Measurements from ENCODE around the gene NPRL2. TPM values are rescaled to one million over a fixed set of nuclear protein-coding genes. Genes with fewer than 3 reads are reported as not detected.

The NPRL2 gene
- total RNA-seq, 3 donors from 2014 or later (not counting 1 experiment from before 2014, with no cell fraction given), result 78.9 to 87.6 (median 80.9) TPM

DNA sequence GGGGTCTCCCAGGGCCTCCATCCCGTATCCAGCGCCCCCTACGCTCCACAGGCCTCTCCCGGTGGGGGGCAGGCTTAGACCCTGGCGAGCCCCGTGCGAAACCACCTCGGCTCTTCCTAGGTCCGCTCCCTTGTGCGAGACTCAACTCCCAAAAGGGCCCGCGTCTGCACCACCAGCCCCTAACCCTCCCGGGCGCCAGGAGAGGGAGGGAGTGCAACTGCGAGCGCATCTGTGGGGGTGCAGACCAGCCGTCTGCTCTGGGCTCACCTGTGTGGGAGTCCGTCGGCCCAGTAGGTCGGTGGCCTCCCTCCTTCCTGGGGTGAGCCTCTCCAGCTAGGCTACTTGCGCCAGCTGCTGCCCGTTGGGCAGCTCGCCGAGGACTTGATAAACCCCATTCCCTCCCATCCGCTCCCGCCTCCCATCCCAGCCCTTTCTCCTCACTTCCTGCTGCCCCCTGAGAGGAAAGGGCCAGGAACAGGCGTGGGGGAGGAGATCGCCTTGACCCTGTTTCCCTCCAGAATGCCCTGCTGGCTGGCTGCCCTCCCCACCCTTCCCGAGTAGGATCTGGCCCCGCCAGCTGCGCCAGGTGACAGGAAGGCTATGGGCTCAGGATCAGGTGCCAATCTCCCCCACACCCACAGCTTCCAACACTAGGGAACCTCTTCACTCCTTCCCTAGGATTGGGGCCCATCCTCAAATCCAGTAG is 28.0 kb downstream of the NPRL2 start, which contains the start of gene HYAL2:
HYAL2 (minus strand) TSS at position 360 of the 706 bp plus-strand sequence. CDS start 2,256 bp downstream, outside the sequence.
- TF ChIP-seq, protein P1, sequence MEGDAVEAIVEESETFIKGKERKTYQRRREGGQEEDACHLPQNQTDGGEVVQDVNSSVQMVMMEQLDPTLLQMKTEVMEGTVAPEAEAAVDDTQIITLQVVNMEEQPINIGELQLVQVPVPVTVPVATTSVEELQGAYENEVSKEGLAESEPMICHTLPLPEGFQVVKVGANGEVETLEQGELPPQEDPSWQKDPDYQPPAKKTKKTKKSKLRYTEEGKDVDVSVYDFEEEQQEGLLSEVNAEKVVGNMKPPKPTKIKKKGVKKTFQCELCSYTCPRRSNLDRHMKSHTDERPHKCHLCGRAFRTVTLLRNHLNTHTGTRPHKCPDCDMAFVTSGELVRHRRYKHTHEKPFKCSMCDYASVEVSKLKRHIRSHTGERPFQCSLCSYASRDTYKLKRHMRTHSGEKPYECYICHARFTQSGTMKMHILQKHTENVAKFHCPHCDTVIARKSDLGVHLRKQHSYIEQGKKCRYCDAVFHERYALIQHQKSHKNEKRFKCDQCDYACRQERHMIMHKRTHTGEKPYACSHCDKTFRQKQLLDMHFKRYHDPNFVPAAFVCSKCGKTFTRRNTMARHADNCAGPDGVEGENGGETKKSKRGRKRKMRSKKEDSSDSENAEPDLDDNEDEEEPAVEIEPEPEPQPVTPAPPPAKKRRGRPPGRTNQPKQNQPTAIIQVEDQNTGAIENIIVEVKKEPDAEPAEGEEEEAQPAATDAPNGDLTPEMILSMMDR (IDR thresholded peaks at IDR 0.05), result no peak
- Mint-ChIP-seq H3K27me3 (ENCODE audit: low read depth in 2 of 2) (no peaks in the 10 kb centered on the region), H3K4me3 (peak within 1 kb of the TSS; percentile 85), H3K27ac (peak within 1 kb of the TSS; percentile 74 to 87), H3K36me3 (no peaks in the 10 kb centered on the region), H3K4me1 (peaks cover 12 to 49% of the 10 kb centered on the region in 2 donors), H3K9me3 (no peaks in the 10 kb centered on the region)
- no peaks in the 10 kb centered on the region for H3K27me3 ChIP-seq (ENCODE audit: control insufficient read depth, insufficient read depth, low read length)
- peak within 1 kb of the TSS; percentile 91 for H3K27ac ChIP-seq (ENCODE audit: low read length)
- no peak for DNase-seq
- no peaks in the 10 kb centered on the region for H3K9me3 ChIP-seq (ENCODE audit: control insufficient read depth, insufficient read depth, low read length)
- peak within 1 kb of the TSS; percentile 66 for H3K4me3 ChIP-seq (ENCODE audit: low read length)
- WGBS (ENCODE audit: insufficient coverage), result 81% methylated on average over 31 of the region's 31 CpGs
- peaks cover 8% of the 10 kb centered on the region for H3K36me3 ChIP-seq (ENCODE audit: control insufficient read depth, insufficient read depth, low read length)
- intact Hi-C loops (cut with micrococcal nuclease), result no loop called here
- no peak for ATAC-seq
- peaks cover 61% of the 10 kb centered on the region for H3K4me1 ChIP-seq (ENCODE audit: control insufficient read depth, insufficient read depth, low read length)

DNA sequence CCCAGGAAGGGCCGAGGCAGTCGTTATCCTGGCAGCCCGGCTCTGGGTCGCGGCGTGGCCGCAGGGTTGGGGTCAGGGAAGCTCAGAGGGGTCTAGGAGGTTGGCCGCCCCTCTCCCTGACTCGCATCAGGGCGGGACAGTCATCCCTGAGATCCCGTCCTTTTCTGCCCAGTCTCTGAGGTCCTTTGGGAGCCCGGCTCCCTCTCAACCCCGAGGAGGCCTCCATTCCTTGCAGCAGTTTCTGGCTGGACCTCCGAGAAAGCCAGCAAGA is 28.5 kb downstream of the NPRL2 start:
- TF ChIP-seq, protein P1 (IDR thresholded peaks at IDR 0.05), result peak; percentile 0
- peaks cover 8% of the 10 kb centered on the region for H3K36me3 ChIP-seq (ENCODE audit: control insufficient read depth, insufficient read depth, low read length)
- DNase-seq (no peak), ATAC-seq (no peak)
- H3K36me3 Mint-ChIP-seq, result no peaks in the 10 kb centered on the region
- intact Hi-C loops (cut with micrococcal nuclease), result no loop called here
- no peaks in the 10 kb centered on the region for H3K27me3 ChIP-seq (ENCODE audit: control insufficient read depth, insufficient read depth, low read length)
- H3K4me1 Mint-ChIP-seq, result peaks cover 12 to 45% of the 10 kb centered on the region in 2 donors
- H3K27me3 Mint-ChIP-seq (ENCODE audit: low read depth in 2 of 2), result no peaks in the 10 kb centered on the region
- peaks cover 61% of the 10 kb centered on the region for H3K4me1 ChIP-seq (ENCODE audit: control insufficient read depth, insufficient read depth, low read length)
- H3K9me3 ChIP-seq (ENCODE audit: control insufficient read depth, insufficient read depth, low read length), result no peaks in the 10 kb centered on the region
- WGBS (ENCODE audit: insufficient coverage), result 64% methylated on average over 14 of the region's 14 CpGs
- H3K4me3 ChIP-seq (ENCODE audit: low read length), result peak overlapping the region; percentile 66
- H3K9me3 Mint-ChIP-seq, result no peaks in the 10 kb centered on the region
- peak overlapping the region; percentile 31 for H3K4me3 Mint-ChIP-seq
- H3K27ac Mint-ChIP-seq, result no peak overlapping the region
- H3K27ac ChIP-seq (ENCODE audit: low read length), result peak overlapping the region; percentile 91

DNA sequence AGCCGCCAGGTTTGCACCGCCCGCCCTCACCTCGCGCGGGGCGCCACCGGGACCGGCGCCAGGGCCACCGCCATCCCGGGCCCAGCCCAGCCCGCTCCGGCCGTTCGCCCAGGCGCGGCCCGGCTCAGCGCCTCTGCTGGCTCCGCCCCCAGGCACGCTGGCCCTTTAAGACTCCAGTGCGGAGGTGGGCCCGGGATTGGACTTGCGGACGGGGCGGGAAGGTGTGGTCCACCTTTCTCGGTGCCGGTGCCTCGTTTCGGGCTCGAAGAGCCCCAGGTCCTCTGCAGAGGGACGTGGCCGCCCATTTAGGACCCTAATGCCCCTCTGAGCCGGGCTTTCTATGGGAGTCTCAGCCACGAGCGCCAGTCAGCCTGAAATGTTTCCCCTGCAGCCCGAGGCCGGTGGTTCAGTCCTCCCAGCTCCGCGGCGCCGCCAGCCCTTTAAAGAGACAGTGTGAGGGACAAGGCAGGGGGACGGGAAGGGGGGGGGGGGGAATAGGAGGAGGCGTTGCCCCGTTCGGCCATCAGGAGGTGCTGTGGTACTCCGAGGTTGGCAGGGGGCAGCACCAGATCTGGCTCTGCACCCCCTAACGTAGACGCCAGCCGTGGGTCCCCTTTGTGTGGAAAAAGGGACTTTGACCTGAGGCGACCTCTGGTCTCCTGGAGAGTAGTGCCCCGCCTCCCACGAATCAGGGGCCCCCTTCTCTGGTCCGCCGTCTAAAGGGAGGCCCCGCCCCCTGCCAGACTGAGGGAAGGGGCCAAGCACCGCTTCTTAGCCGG is 29.1 kb downstream of the NPRL2 start:
- intact Hi-C loops (cut with micrococcal nuclease), result loop anchor here (2.0 kb wide), 1 partner anchor 15 kb away; no protein-coding TSS in a partner anchor
- peaks cover 17 to 47% of the 10 kb centered on the region in 2 donors for H3K4me1 Mint-ChIP-seq
- Histone ChIP-seq H3K9me3 (ENCODE audit: control insufficient read depth, insufficient read depth, low read length) (no peaks in the 10 kb centered on the region), H3K27ac (ENCODE audit: low read length) (peak overlapping the region; percentile 91), H3K4me3 (ENCODE audit: low read length) (peak overlapping the region; percentile 66), H3K4me1 (ENCODE audit: control insufficient read depth, insufficient read depth, low read length) (peaks cover 61% of the 10 kb centered on the region), H3K27me3 (ENCODE audit: control insufficient read depth, insufficient read depth, low read length) (no peaks in the 10 kb centered on the region), H3K36me3 (ENCODE audit: control insufficient read depth, insufficient read depth, low read length) (peaks cover 8% of the 10 kb centered on the region)
- H3K9me3 Mint-ChIP-seq, result no peaks in the 10 kb centered on the region
- peak; percentile 81 to 88 for DNase-seq
- ATAC-seq, result peak; percentile 78 to 87 (median 83)
- TF ChIP-seq, protein P1 (IDR thresholded peaks at IDR 0.05), result peak; percentile 46
- peak overlapping the region; percentile 85 for H3K4me3 Mint-ChIP-seq
- 1% methylated on average over 58 of the region's 59 CpGs for WGBS (ENCODE audit: insufficient coverage)
- H3K27ac Mint-ChIP-seq, result peak overlapping the region; percentile 74 to 87
- no peaks in the 10 kb centered on the region for H3K27me3 Mint-ChIP-seq (ENCODE audit: low read depth in 2 of 2)
- H3K36me3 Mint-ChIP-seq, result no peaks in the 10 kb centered on the region

Measured in natural killer cell (primary cell).